ENCODE measurements around the gene RYR1. TPM values are rescaled to one million over a fixed set of nuclear protein-coding genes. Genes with fewer than 3 reads are reported as not detected.
"Not testable (repeated sequence)": the region's sequence is repeated elsewhere in the genome, so short reads cannot be mapped to it uniquely, and the experiment has no call there.

RYR1 gene
- total RNA-seq, 1 donor from 2014 or later: 0.32 TPM

DNA sequence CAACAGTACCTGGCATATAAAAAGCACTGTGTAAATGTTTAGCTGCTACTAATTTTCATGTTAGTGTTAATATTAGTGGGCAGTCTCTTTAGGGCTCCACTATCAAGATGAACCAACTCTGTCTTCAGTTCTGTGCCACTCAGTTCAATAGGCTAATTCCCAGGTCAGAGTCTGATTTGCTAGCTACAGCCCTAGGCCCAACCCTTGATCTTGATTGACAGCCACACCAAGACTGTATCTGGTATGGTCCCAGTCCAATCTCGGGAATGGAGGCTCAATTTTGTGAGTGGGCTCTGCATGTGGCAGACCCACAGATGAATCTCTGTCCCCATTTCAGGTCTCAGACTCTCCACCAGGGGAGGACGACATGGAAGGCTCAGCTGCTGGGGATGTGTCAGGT lies 138.2 kb downstream of the RYR1 start:
- no peak overlapping the region for H2AFZ ChIP-seq (ENCODE audit: low read depth, low read length)
- H4K20me1 ChIP-seq (ENCODE audit: insufficient read depth, low read length): no peaks in the 10 kb centered on the region
- no peaks in the 10 kb centered on the region for H3K36me3 Mint-ChIP-seq (ENCODE audit: low read depth, unreplicated experiment)
- H3K27ac ChIP-seq (ENCODE audit: low read depth, low read length): no peak overlapping the region
- no peak overlapping the region for H3K27ac Mint-ChIP-seq (ENCODE audit: unreplicated experiment)
- no peak overlapping the region for H3K4me3 ChIP-seq (ENCODE audit: insufficient read depth, low read depth, low read length)
- no peaks in the 10 kb centered on the region for H3K4me1 Mint-ChIP-seq (ENCODE audit: low read depth, unreplicated experiment)
- H3K9me3 Mint-ChIP-seq (ENCODE audit: unreplicated experiment): peaks cover 1% of the 10 kb centered on the region
- H3K9me3 ChIP-seq (ENCODE audit: insufficient read depth, low read depth, low read length): no peaks in the 10 kb centered on the region
- H3K9ac ChIP-seq (ENCODE audit: low read length): no peak overlapping the region
- H3K79me2 ChIP-seq (ENCODE audit: insufficient read depth, low read length): no peaks in the 10 kb centered on the region
- no peak for FAIRE-seq
- no peak overlapping the region for H3K4me3 Mint-ChIP-seq (ENCODE audit: unreplicated experiment)
- no peak overlapping the region for H3K4me2 ChIP-seq (ENCODE audit: low read length)
- no peaks in the 10 kb centered on the region for H3K27me3 ChIP-seq (ENCODE audit: insufficient read depth, low read length)
- peaks cover 20% of the 10 kb centered on the region for H3K27me3 Mint-ChIP-seq (ENCODE audit: low read depth, unreplicated experiment)
- H3K4me1 ChIP-seq (ENCODE audit: insufficient read depth, low read length): no peaks in the 10 kb centered on the region
- TF ChIP-seq, protein P1, sequence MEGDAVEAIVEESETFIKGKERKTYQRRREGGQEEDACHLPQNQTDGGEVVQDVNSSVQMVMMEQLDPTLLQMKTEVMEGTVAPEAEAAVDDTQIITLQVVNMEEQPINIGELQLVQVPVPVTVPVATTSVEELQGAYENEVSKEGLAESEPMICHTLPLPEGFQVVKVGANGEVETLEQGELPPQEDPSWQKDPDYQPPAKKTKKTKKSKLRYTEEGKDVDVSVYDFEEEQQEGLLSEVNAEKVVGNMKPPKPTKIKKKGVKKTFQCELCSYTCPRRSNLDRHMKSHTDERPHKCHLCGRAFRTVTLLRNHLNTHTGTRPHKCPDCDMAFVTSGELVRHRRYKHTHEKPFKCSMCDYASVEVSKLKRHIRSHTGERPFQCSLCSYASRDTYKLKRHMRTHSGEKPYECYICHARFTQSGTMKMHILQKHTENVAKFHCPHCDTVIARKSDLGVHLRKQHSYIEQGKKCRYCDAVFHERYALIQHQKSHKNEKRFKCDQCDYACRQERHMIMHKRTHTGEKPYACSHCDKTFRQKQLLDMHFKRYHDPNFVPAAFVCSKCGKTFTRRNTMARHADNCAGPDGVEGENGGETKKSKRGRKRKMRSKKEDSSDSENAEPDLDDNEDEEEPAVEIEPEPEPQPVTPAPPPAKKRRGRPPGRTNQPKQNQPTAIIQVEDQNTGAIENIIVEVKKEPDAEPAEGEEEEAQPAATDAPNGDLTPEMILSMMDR (IDR thresholded peaks at IDR 0.05; ENCODE audit: insufficient read depth, low read depth, low read length): no peak
- no peak for TF ChIP-seq EZH2 (IDR thresholded peaks at IDR 0.05; ENCODE audit: insufficient read depth, low read length)
- no peak for DNase-seq (ENCODE audit: low read depth)
- no peaks in the 10 kb centered on the region for H3K36me3 ChIP-seq (ENCODE audit: insufficient read depth, low read length)

DNA sequence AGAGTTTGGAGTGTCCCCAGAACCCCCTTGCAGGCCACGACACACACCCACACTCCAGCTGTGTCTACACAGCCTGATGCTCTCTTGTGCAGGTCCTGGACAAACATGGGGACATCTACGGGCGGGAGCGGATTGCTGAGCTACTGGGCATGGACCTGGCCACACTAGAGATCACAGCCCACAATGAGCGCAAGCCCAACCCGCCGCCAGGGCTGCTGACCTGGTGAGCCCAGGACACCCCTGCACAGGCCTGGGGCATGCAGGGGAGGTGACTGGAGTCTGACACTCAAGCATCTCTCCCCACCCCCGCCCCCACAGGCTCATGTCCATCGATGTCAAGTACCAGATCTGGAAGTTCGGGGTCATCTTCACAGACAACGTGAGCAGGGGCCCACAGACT lies 144.3 kb downstream of the RYR1 start:
- FAIRE-seq (no peak), DNase-seq (ENCODE audit: low read depth) (no peak)
- H3K27ac Mint-ChIP-seq (ENCODE audit: unreplicated experiment): no peak overlapping the region
- H3K4me3 Mint-ChIP-seq (ENCODE audit: unreplicated experiment): no peak overlapping the region
- no peaks in the 10 kb centered on the region for H3K4me1 Mint-ChIP-seq (ENCODE audit: low read depth, unreplicated experiment)
- Histone ChIP-seq H3K27me3 (ENCODE audit: insufficient read depth, low read length) (no peaks in the 10 kb centered on the region), H2AFZ (ENCODE audit: low read depth, low read length) (no peak overlapping the region), H3K4me2 (ENCODE audit: low read length) (no peak overlapping the region), H3K36me3 (ENCODE audit: insufficient read depth, low read length) (no peaks in the 10 kb centered on the region), H3K4me3 (ENCODE audit: insufficient read depth, low read depth, low read length) (no peak overlapping the region), H3K79me2 (ENCODE audit: insufficient read depth, low read length) (no peaks in the 10 kb centered on the region), H3K4me1 (ENCODE audit: insufficient read depth, low read length) (no peaks in the 10 kb centered on the region), H3K9me3 (ENCODE audit: insufficient read depth, low read depth, low read length) (no peaks in the 10 kb centered on the region), H4K20me1 (ENCODE audit: insufficient read depth, low read length) (no peaks in the 10 kb centered on the region), H3K9ac (ENCODE audit: low read length) (no peak overlapping the region), H3K27ac (ENCODE audit: low read depth, low read length) (no peak overlapping the region)
- TF ChIP-seq EZH2 (IDR thresholded peaks at IDR 0.05; ENCODE audit: insufficient read depth, low read length): no peak
- TF ChIP-seq, protein P1 (IDR thresholded peaks at IDR 0.05; ENCODE audit: insufficient read depth, low read depth, low read length): no peak
- H3K9me3 Mint-ChIP-seq (ENCODE audit: unreplicated experiment): no peaks in the 10 kb centered on the region
- no peaks in the 10 kb centered on the region for H3K36me3 Mint-ChIP-seq (ENCODE audit: low read depth, unreplicated experiment)
- peaks cover 14% of the 10 kb centered on the region for H3K27me3 Mint-ChIP-seq (ENCODE audit: low read depth, unreplicated experiment)

DNA sequence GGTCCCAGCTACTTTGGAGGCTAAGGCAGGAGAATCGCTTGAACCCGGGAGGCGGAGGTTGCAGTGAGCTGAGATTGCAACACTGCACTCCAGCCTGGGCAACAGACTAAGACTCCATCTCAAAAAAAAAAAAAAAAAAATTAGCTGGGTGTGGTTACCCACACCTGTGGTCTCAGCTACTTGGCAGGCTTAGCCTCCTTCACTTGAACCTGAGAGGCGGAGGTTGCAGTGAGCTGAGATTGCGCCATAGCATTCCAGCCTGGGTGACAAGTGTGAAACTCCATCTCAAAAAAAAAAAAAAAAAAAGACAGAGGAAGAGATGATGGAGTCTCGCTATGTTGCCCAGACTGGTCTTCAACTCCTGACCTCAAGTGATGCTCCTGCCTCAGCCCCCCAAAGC lies 145.8 kb downstream of the RYR1 start:
- not testable (repeated sequence) for H3K4me1 Mint-ChIP-seq (ENCODE audit: low read depth, unreplicated experiment); H3K4me2 ChIP-seq (ENCODE audit: low read length)

More for the DNA sequence above, 145.8 kb downstream of the RYR1 start:
- not testable (repeated sequence) for H3K36me3 ChIP-seq (ENCODE audit: insufficient read depth, low read length); H3K36me3 Mint-ChIP-seq (ENCODE audit: low read depth, unreplicated experiment); H3K9me3 ChIP-seq (ENCODE audit: insufficient read depth, low read depth, low read length); H3K79me2 ChIP-seq (ENCODE audit: insufficient read depth, low read length); H3K27ac Mint-ChIP-seq (ENCODE audit: unreplicated experiment); H3K4me3 Mint-ChIP-seq (ENCODE audit: unreplicated experiment); H3K4me3 ChIP-seq (ENCODE audit: insufficient read depth, low read depth, low read length); H3K9me3 Mint-ChIP-seq (ENCODE audit: unreplicated experiment); H3K4me1 ChIP-seq (ENCODE audit: insufficient read depth, low read length); DNase-seq (ENCODE audit: low read depth); FAIRE-seq; H4K20me1 ChIP-seq (ENCODE audit: insufficient read depth, low read length); H3K9ac ChIP-seq (ENCODE audit: low read length); H2AFZ ChIP-seq (ENCODE audit: low read depth, low read length); H3K27ac ChIP-seq (ENCODE audit: low read depth, low read length); H3K27me3 ChIP-seq (ENCODE audit: insufficient read depth, low read length)
- peaks cover 14% of the 10 kb centered on the region for H3K27me3 Mint-ChIP-seq (ENCODE audit: low read depth, unreplicated experiment)

Data from astrocyte (in vitro differentiated cells and primary cell).